Keratinocyte (primary cell): Measurements from ENCODE around the gene CEP95.

Experiments
- EZH2 ChIP-seq: IDR thresholded peaks from one replicate; pipeline ENCODE4 v1.6.1; 2012; ENCODE audit warnings: inconsistent platforms, mild to moderate bottlenecking, low read length, moderate library complexity
- TF ChIP-seq, protein P1 (sequence below), 3 experiments: IDR thresholded peaks in 1 of 3; conservative IDR thresholded peaks in 1 of 3; optimal IDR thresholded peaks in 1 of 3; 2 replicates in 2 of 3; 3 replicates in 1 of 3; pipeline versions ENCODE3 to v1.5.1; 2011; ENCODE audit warnings: low read length in 3 of 3, mild to moderate bottlenecking in 3 of 3, moderate library complexity in 2 of 3, control low read depth in 1 of 3, inconsistent platforms in 1 of 3; ENCODE audit not compliant: insufficient read depth in 2 of 3; ENCODE audit errors: extremely low read depth in 1 of 3

GRCh38 chr17:64488301-64488700 lies 18.5 kb upstream of the CEP95 start:
- TF ChIP-seq, protein P1, sequence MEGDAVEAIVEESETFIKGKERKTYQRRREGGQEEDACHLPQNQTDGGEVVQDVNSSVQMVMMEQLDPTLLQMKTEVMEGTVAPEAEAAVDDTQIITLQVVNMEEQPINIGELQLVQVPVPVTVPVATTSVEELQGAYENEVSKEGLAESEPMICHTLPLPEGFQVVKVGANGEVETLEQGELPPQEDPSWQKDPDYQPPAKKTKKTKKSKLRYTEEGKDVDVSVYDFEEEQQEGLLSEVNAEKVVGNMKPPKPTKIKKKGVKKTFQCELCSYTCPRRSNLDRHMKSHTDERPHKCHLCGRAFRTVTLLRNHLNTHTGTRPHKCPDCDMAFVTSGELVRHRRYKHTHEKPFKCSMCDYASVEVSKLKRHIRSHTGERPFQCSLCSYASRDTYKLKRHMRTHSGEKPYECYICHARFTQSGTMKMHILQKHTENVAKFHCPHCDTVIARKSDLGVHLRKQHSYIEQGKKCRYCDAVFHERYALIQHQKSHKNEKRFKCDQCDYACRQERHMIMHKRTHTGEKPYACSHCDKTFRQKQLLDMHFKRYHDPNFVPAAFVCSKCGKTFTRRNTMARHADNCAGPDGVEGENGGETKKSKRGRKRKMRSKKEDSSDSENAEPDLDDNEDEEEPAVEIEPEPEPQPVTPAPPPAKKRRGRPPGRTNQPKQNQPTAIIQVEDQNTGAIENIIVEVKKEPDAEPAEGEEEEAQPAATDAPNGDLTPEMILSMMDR (optimal IDR thresholded peaks at IDR 0.05 in 1 of 3, IDR thresholded peaks at IDR 0.05 in 1 of 3, conservative IDR thresholded peaks at IDR 0.05 in 1 of 3; ENCODE audit: extremely low read depth in 1 of 3, insufficient read depth in 2 of 3, low read length in 3 of 3), result no peak
- no peak for TF ChIP-seq EZH2
